C4-2B (cell line): ENCODE data around the gene PYCR2.

Source experiments
- ZFX ChIP-seq: fragments of 450-650 bp; IDR thresholded peaks from 2 replicates; pipeline ENCODE4 v1.6.1; 2017
- TF ChIP-seq, protein P1 (sequence below): fragments of 450-650 bp; conservative IDR thresholded peaks from 2 replicates; pipeline ENCODE4 v1.5.1; 2017; ENCODE audit warnings: mild to moderate bottlenecking

DNA sequence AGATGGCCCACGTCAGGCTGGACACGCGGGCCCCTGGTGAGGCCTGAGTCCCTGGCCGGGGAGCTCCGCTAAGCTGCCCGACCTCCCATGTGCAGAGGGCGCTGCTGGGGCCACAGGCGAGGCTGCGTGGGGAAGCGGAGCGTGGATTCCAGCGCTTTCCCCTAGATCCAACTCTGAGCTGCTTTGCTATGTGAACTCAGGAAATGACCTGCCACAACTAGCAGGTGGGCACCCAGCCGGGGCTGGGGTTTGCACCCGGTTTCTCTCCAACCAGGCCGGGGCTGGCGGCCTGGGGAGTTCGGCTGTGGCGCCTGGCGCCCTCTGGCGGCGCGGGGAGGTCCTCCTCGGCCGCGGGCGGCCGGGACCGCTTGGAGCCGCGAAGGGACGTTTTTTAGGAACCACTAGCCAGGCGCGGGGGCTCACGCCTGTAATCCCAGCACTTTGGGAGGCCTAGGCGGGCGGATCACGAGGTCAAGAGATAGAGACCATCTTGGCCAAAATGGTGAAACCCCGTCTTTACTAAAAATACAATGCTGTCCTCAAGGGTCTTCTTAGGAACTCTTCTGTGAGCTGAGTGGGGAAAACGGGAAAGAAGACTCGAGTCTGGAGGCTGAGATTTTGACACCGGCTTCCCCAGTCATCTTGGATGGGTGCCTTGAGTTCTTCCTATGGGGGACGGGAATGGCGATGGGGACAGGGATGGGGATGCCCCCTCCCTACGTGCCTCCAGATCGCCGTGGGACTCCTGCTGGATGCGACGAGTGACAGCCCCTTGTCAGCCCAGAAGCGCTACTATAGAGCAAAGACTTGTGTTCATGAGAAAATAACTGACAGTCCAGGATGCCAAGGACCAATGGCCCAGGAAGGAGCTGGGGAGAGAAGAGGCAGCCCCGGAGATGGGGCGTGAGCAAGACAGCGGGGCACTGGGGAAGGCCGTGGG is 12.6 kb downstream of the PYCR2 start:
- TF ChIP-seq, protein P1, sequence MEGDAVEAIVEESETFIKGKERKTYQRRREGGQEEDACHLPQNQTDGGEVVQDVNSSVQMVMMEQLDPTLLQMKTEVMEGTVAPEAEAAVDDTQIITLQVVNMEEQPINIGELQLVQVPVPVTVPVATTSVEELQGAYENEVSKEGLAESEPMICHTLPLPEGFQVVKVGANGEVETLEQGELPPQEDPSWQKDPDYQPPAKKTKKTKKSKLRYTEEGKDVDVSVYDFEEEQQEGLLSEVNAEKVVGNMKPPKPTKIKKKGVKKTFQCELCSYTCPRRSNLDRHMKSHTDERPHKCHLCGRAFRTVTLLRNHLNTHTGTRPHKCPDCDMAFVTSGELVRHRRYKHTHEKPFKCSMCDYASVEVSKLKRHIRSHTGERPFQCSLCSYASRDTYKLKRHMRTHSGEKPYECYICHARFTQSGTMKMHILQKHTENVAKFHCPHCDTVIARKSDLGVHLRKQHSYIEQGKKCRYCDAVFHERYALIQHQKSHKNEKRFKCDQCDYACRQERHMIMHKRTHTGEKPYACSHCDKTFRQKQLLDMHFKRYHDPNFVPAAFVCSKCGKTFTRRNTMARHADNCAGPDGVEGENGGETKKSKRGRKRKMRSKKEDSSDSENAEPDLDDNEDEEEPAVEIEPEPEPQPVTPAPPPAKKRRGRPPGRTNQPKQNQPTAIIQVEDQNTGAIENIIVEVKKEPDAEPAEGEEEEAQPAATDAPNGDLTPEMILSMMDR, result peak; percentile 87
- TF ChIP-seq ZFX, result no peak
